BE2C (cell line): ENCODE measurements around the gene LAMA2.

Source experiments
- DNase-seq: peaks from one replicate; pipeline ENCODE4 v3.0.0-alpha.2; 2020
- H3K27me3 ChIP-seq: fragments of 250-450 bp; sonication (Bioruptor Pico); 2 replicates; pipeline ENCODE4 v1.5.1; 2020; ENCODE audit warnings: mild to moderate bottlenecking
- H3K36me3 ChIP-seq: fragments of 250-450 bp; sonication (Bioruptor Pico); 2 replicates; pipeline ENCODE4 v1.5.1; 2020; ENCODE audit warnings: mild to moderate bottlenecking
- H3K4me1 ChIP-seq: fragments of 250-450 bp; sonication (Bioruptor Pico); 2 replicates; pipeline ENCODE4 v1.5.1; 2020
- H3K4me3 ChIP-seq: 2 replicates; pipeline ENCODE4 v1.5.1; 2011; ENCODE audit warnings: low read depth, low read length
- H3K9me3 ChIP-seq: fragments of 250-450 bp; sonication (Bioruptor Pico); 2 replicates; pipeline ENCODE4 v1.5.1; 2020
- CTCF ChIP-seq: IDR thresholded peaks from 2 replicates; pipeline ENCODE4 v1.5.1; 2012; ENCODE audit warnings: mild to moderate bottlenecking, low read depth, low read length

The LAMA2 gene

GRCh38 chr6:129098061-129098553 lies 215.2 kb downstream of the LAMA2 start:
- TF ChIP-seq CTCF, result no peak
- Histone ChIP-seq H3K4me1 (no peaks in the 10 kb centered on the region), H3K9me3 (no peaks in the 10 kb centered on the region), H3K27me3 (no peaks in the 10 kb centered on the region), H3K36me3 (no peaks in the 10 kb centered on the region), H3K4me3 (no peak overlapping the region)
- no peak for DNase-seq

GRCh38 chr6:129099696-129100095 lies 216.8 kb downstream of the LAMA2 start:
- H3K4me3 ChIP-seq, result no peak overlapping the region

GRCh38 chr6:129100164-129100563 lies 217.2 kb downstream of the LAMA2 start:
- no peak for TF ChIP-seq CTCF
- no peaks in the 10 kb centered on the region for H3K9me3 ChIP-seq
- no peak for DNase-seq
- H3K4me3 ChIP-seq, result no peak overlapping the region
- no peaks in the 10 kb centered on the region for H3K27me3 ChIP-seq
- H3K36me3 ChIP-seq, result no peaks in the 10 kb centered on the region
- no peaks in the 10 kb centered on the region for H3K4me1 ChIP-seq

More at GRCh38 chr6:129099696-129100095, 216.8 kb downstream of the LAMA2 start:
- no peak for DNase-seq
- H3K27me3 ChIP-seq, result no peaks in the 10 kb centered on the region
- H3K9me3 ChIP-seq, result no peaks in the 10 kb centered on the region
- H3K4me1 ChIP-seq, result no peaks in the 10 kb centered on the region
- no peaks in the 10 kb centered on the region for H3K36me3 ChIP-seq
- TF ChIP-seq CTCF, result no peak

- Histone ChIP-seq H3K27me3 (no peaks in the 10 kb centered on the region), H3K4me3 (no peak overlapping the region), H3K4me1 (no peaks in the 10 kb centered on the region), H3K36me3 (no peaks in the 10 kb centered on the region), H3K9me3 (no peaks in the 10 kb centered on the region)
- DNase-seq, result no peak
- no peak for TF ChIP-seq CTCF
Observed at GRCh38 chr6:129102741-129103140, 219.8 kb downstream of the LAMA2 start.

GRCh38 chr6:129104131-129104530 lies 221.2 kb downstream of the LAMA2 start:
- Histone ChIP-seq H3K36me3 (no peaks in the 10 kb centered on the region), H3K9me3 (no peaks in the 10 kb centered on the region), H3K27me3 (no peaks in the 10 kb centered on the region), H3K4me1 (no peaks in the 10 kb centered on the region), H3K4me3 (no peak overlapping the region)
- no peak for DNase-seq
- TF ChIP-seq CTCF, result no peak

GRCh38 chr6:129104560-129104959 lies 221.6 kb downstream of the LAMA2 start:
- no peak for DNase-seq
- TF ChIP-seq CTCF, result no peak
- Histone ChIP-seq H3K27me3 (no peaks in the 10 kb centered on the region), H3K9me3 (no peaks in the 10 kb centered on the region), H3K4me3 (no peak overlapping the region), H3K4me1 (no peaks in the 10 kb centered on the region), H3K36me3 (no peaks in the 10 kb centered on the region)
